ENCODE measurements around the gene NOS1AP.
A peak's percentile ranks its signal among the peaks of the same experiment; 100 is the strongest.
"Not testable (repeated sequence)": the region's sequence is repeated elsewhere in the genome, so short reads cannot be mapped to it uniquely, and the experiment has no call there.

NOS1AP gene

GRCh38 chr1:162040001-162040400 lies 29.5 kb upstream of the NOS1AP start:
- Mint-ChIP-seq H3K4me3 (no peak overlapping the region), H3K9me3 (no peaks in the 10 kb centered on the region), H3K36me3 (no peaks in the 10 kb centered on the region), H3K4me1 (no peaks in the 10 kb centered on the region), H3K27ac (no peak overlapping the region)
- DNase-seq (ENCODE audit: low spot score in 2 of 2) (no peak), ATAC-seq (no peak)

- no peak for ATAC-seq
- Mint-ChIP-seq H3K4me3 (no peak overlapping the region), H3K9me3 (no peaks in the 10 kb centered on the region), H3K36me3 (no peaks in the 10 kb centered on the region), H3K27ac (no peak overlapping the region), H3K4me1 (no peaks in the 10 kb centered on the region)
- no peak for DNase-seq (ENCODE audit: low spot score in 2 of 2)
These were observed 28.8 kb upstream of the NOS1AP start for GRCh38 chr1:162040657-162041056.

DNA sequence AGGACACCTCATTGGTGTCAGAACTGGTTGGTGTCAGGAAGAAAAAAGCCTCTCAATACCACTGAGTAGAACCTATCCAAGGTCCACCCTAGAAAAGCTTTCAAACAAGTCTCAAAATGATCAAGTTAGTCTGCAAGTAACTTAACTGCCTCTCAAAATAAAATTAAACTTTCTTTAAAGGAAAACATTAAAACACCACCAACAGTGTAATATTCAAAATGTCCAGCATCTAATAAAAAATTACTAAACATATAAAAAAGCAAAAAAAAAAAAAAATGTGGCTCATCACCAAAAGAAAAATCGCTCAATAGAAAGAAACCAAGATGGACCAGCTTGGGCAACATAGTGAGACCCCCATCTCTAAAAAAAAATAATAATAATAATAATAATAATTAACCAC lies 27.1 kb upstream of the NOS1AP start:
- Mint-ChIP-seq H3K4me3 (no peak overlapping the region), H3K36me3 (no peaks in the 10 kb centered on the region), H3K9me3 (no peaks in the 10 kb centered on the region), H3K27ac (no peak overlapping the region), H3K4me1 (no peaks in the 10 kb centered on the region)
- DNase-seq (ENCODE audit: low spot score in 2 of 2), result no peak
- no peak for ATAC-seq

DNA sequence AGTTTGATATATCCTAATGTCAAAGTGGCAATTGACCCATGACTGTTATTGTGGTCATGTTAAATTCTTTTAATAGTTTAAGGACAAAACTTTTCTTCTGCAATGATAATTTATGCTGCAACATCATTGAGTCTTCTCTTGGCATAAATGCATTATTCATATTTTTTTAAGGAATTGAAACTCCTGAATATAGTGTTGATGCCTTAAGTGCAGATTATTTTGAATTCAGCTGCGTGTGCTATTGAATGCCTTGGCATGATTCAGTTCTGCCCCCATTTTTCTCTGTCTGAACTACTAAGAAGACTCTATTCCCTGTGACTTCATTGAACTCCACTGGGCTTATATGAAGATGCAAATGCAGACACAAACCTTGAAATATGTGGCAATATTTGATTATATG lies 22.6 kb upstream of the NOS1AP start:
- H3K4me1 Mint-ChIP-seq, result no peaks in the 10 kb centered on the region
- H3K27ac Mint-ChIP-seq, result no peak overlapping the region
- no peak overlapping the region for H3K4me3 Mint-ChIP-seq
- no peaks in the 10 kb centered on the region for H3K9me3 Mint-ChIP-seq
- DNase-seq (ENCODE audit: low spot score in 2 of 2) (no peak), ATAC-seq (no peak)
- no peaks in the 10 kb centered on the region for H3K36me3 Mint-ChIP-seq

DNA sequence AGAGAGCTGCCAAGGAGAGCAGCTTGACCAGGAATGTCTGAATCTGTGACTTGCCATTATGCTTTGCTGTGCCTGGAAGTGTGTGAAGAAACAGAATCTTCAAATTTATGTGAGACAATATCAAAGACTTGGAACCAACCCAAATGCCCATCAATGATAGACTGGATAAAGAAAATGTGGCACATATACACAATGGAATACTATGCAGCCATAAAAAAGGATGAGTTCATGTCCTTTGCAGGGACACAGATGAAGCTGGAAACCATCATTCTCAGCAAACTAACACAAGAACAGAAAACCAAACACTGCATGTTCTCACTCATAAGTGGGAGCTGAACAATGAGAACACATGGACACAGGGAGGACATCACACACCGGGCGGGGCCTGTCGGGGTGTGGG lies 15.5 kb upstream of the NOS1AP start:
- H3K27ac Mint-ChIP-seq; DNase-seq (ENCODE audit: low spot score in 2 of 2); H3K4me1 Mint-ChIP-seq; H3K4me3 Mint-ChIP-seq; ATAC-seq; H3K36me3 Mint-ChIP-seq; H3K9me3 Mint-ChIP-seq: not testable (repeated sequence)

DNA sequence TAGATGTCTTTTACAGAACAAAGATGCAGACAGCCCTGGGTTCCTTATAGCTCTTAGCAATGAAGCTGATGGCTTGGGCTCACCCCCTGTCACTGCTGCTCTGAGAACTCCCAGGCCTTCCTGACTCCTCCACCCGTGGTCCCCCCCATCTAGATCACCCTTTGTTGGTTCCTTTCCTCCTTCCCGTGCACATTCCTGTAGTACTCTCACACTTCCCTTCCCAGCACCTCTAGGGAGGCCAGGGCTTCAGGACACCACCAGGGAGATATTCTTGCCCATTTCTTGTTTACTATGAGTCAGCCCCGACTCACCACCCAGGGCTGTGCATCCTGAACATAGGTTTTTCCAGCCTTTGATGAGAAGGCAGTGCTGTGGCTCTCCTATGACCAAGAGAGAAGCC lies 14.4 kb upstream of the NOS1AP start:
- DNase-seq (ENCODE audit: low spot score in 2 of 2) (no peak), ATAC-seq (peak; percentile 26)
- Mint-ChIP-seq H3K36me3 (no peaks in the 10 kb centered on the region), H3K9me3 (no peaks in the 10 kb centered on the region), H3K27ac (no peak overlapping the region), H3K4me3 (no peak overlapping the region), H3K4me1 (no peaks in the 10 kb centered on the region)

GRCh38 chr1:162056043-162056442 lies 13.4 kb upstream of the NOS1AP start:
- Mint-ChIP-seq H3K27ac (no peak overlapping the region), H3K9me3 (no peaks in the 10 kb centered on the region), H3K4me3 (no peak overlapping the region), H3K36me3 (no peaks in the 10 kb centered on the region), H3K4me1 (no peaks in the 10 kb centered on the region)
- ATAC-seq, result peak; percentile 66
- DNase-seq (ENCODE audit: low spot score in 2 of 2), result peak; percentile 14 to 61

DNA sequence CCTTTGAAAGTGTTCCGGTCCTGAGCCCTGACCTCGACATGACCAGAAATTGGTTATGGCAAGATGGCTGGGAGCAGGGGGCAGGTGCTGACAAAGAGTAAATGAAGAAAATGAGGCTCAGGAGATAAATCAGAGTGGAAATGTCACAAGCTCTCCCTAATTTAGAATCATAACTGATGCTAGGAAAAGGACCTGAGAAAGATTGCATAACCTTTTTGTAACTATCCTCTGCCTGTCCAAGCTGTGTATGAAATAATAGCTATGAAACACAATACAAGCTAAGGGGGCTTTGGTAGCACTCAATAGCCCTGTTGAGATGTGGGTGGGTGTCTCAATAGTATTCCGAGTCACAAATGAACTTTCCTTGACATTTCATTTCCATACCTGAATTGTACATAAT lies 12.9 kb upstream of the NOS1AP start:
- no peaks in the 10 kb centered on the region for H3K9me3 Mint-ChIP-seq
- no peak overlapping the region for H3K4me3 Mint-ChIP-seq
- DNase-seq (ENCODE audit: low spot score in 2 of 2) (no peak), ATAC-seq (no peak)
- H3K27ac Mint-ChIP-seq, result no peak overlapping the region
- no peaks in the 10 kb centered on the region for H3K36me3 Mint-ChIP-seq
- H3K4me1 Mint-ChIP-seq, result no peaks in the 10 kb centered on the region

GRCh38 chr1:162059721-162060120 lies 9.8 kb upstream of the NOS1AP start:
- Mint-ChIP-seq H3K36me3 (no peaks in the 10 kb centered on the region), H3K4me3 (no peak overlapping the region), H3K4me1 (no peaks in the 10 kb centered on the region), H3K9me3 (no peaks in the 10 kb centered on the region), H3K27ac (no peak overlapping the region)
- no peak for DNase-seq (ENCODE audit: low spot score in 2 of 2)
- no peak for ATAC-seq

DNA sequence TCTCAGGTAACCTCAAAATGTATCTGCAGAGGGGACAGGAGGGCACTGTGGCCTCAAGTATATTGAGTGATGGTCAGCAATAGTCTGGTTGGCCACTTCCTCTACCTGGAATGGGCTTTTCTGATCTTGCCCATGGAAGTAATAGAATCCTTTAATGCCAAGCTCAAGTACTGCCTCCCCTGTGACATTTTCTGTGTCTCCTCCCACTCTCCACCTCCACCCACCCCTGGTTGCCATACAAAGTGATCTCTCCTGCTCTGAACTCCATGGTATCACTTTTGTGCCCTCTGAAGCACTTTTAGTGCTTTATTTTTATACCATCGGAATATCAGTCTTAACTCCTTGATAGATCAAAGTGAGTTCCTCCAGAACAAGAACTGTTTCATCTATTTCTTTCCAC lies 9.2 kb upstream of the NOS1AP start:
- ATAC-seq, result no peak
- Mint-ChIP-seq H3K4me1 (no peaks in the 10 kb centered on the region), H3K9me3 (no peaks in the 10 kb centered on the region), H3K36me3 (no peaks in the 10 kb centered on the region), H3K4me3 (no peak overlapping the region), H3K27ac (no peak overlapping the region)
- no peak for DNase-seq (ENCODE audit: low spot score in 2 of 2)

- no peaks in the 10 kb centered on the region for H3K9me3 Mint-ChIP-seq
- no peaks in the 10 kb centered on the region for H3K4me1 Mint-ChIP-seq
- no peak for ATAC-seq
- no peak for DNase-seq (ENCODE audit: low spot score in 2 of 2)
- H3K36me3 Mint-ChIP-seq, result no peaks in the 10 kb centered on the region
- no peak overlapping the region for H3K4me3 Mint-ChIP-seq
- no peak overlapping the region for H3K27ac Mint-ChIP-seq
These were observed 6.9 kb upstream of the NOS1AP start for GRCh38 chr1:162062542-162063015.

DNA sequence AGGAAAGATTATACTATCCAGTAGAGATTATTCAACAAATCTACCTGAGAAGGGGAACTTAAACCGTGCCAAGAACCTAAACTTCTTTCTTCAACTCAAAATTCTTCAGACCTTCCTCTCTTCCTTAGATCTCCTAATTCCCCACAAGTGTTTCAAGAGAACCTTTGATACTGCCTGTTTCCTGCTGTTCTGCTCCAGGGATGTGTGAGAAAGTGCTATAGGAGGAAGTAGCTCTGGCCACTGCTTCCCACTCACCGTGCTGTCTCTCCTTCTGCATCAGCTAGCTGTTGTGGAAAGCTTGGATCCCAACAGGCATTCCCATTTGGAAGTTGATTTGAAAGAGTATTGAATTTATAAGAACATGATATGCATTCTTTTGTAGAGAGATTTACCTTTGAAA lies 4.5 kb upstream of the NOS1AP start:
- no peak for ATAC-seq
- Mint-ChIP-seq H3K27ac (no peak overlapping the region), H3K4me3 (no peak overlapping the region), H3K9me3 (no peaks in the 10 kb centered on the region), H3K4me1 (peaks cover 2% of the 10 kb centered on the region), H3K36me3 (no peaks in the 10 kb centered on the region)
- no peak for DNase-seq (ENCODE audit: low spot score in 2 of 2)

GRCh38 chr1:162066836-162067235 lies 2.7 kb upstream of the NOS1AP start:
- DNase-seq (ENCODE audit: low spot score in 2 of 2); H3K4me3 Mint-ChIP-seq; H3K27ac Mint-ChIP-seq; H3K9me3 Mint-ChIP-seq; H3K4me1 Mint-ChIP-seq; H3K36me3 Mint-ChIP-seq; ATAC-seq: not testable (repeated sequence)

DNA sequence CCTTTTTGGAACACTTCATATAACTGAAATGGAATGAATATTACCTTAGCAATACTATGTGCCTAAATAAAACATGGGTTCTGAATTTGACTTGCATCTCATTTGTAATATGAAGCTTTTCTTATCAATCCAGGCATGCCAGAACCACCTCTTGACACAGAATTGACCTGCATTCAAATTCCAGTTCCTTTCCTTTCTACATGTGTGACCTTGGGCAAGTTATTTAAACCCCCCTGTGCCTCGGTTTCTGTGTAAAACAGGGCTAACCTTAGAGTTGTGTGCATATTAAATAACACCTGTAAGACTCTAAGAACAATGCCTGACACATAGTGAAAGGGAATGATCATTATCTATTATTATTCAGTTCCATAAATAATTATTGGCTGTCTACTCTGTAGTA lies 2.0 kb upstream of the NOS1AP start:
- DNase-seq (ENCODE audit: low spot score in 2 of 2) (no peak), ATAC-seq (no peak)
- no peaks in the 10 kb centered on the region for H3K9me3 Mint-ChIP-seq
- H3K4me1 Mint-ChIP-seq, result peaks cover 5% of the 10 kb centered on the region
- no peak overlapping the region for H3K4me3 Mint-ChIP-seq
- H3K27ac Mint-ChIP-seq, result no peak overlapping the region
- no peaks in the 10 kb centered on the region for H3K36me3 Mint-ChIP-seq

DNA sequence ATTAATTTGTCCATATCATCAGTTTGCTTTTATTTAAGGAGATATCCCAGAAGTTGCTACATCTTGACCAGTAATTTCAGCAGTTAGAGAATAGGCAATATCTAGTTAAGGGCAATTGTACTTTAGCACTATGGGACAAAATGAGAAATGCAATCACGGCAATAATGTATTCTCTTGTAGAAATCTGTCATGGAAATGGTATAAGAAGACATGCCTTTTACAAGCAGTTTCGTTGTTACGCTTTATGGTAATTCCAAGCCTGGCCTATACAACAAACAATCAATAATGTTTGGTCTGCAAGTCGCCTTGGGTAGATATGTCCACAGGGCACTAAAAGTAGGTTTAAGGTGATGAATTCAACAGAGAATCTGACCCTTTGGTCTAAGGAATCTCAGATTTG lies 1.2 kb upstream of the NOS1AP start:
- Mint-ChIP-seq H3K4me3 (peak overlapping the region; percentile 73), H3K36me3 (no peaks in the 10 kb centered on the region), H3K4me1 (peaks cover 5% of the 10 kb centered on the region), H3K27ac (no peak overlapping the region), H3K9me3 (no peaks in the 10 kb centered on the region)
- ATAC-seq (no peak), DNase-seq (ENCODE audit: low spot score in 2 of 2) (no peak)

DNA sequence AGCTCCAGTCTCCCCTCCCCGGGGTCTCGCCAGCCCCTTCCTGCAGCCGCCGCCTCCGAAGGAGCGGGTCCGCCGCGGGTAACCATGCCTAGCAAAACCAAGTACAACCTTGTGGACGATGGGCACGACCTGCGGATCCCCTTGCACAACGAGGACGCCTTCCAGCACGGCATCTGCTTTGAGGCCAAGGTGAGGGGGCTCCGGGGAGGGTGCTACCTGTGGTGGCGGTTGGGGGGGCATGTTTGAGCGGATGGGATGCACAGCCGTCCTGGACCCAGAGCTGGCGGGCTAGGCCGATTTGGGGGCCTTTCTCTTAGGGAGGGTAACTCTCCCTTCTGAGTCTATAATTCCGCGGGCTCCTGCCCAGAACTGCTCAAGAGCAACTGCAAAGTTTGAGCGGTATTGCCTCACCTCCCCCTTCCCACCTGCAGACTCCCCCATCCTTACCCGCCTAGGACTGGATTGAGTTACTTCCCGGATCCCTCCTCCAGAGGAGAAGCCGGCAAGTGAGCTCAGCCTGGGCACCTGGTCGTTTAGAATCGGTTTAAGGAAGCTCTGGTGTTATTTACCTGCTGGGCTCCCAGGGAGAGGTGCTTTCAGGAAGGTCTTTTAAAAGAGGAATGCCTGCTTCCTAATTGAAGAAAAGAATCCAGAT lies 730 bp downstream of the NOS1AP start:
- peak; percentile 4 for ATAC-seq
- no peak overlapping the region for H3K27ac Mint-ChIP-seq
- peak overlapping the region; percentile 73 for H3K4me3 Mint-ChIP-seq
- H3K36me3 Mint-ChIP-seq, result no peaks in the 10 kb centered on the region
- H3K9me3 Mint-ChIP-seq, result no peaks in the 10 kb centered on the region
- peaks cover 5% of the 10 kb centered on the region for H3K4me1 Mint-ChIP-seq
- DNase-seq (ENCODE audit: low spot score in 2 of 2), result peak in 1 of 2 donors; percentile 54

DNA sequence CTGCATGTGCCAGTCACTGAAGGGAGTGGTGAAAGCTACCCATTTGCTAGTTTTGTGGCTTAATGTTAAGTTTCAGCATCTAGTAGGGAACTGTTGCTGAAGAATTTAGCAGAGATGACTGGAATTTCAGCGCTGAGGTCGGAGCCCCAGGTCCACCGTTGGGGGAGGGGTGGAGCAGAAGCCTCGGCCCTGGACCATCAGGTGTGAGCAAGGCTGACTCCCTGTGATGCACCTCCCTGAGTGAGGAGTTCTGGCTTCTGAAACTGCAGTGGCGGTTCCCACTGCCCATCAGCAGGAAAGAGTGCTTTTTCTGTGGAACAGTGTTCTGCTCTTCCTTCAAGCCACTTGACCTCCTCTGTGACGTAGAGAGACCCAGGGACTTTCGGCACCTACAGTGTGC lies 1.3 kb downstream of the NOS1AP start:
- Mint-ChIP-seq H3K9me3 (no peaks in the 10 kb centered on the region), H3K36me3 (no peaks in the 10 kb centered on the region), H3K4me1 (peaks cover 5% of the 10 kb centered on the region), H3K4me3 (peak overlapping the region; percentile 73), H3K27ac (no peak overlapping the region)
- ATAC-seq, result no peak
- DNase-seq (ENCODE audit: low spot score in 2 of 2), result peak in 1 of 2 donors; percentile 44

Data from stimulated activated effector memory CD8-positive, alpha-beta T cell treated with anti-CD3 and anti-CD28 coated beads, Interleukin-12 subunit alpha, Interleukin-12 subunit beta, amount 100 ng/mL, for 72 hours (primary cell).